Measurements from ENCODE around the gene MEGF6. TPM values are rescaled to one million over a fixed set of nuclear protein-coding genes. Genes with fewer than 3 reads are reported as not detected.

Gene MEGF6
- total RNA-seq, 1 experiment from 2014 or later = 21.3 TPM

- Histone ChIP-seq H3K23ac (ENCODE audit: insufficient read length, low read depth, low read length) (no peak overlapping the region), H4K91ac (ENCODE audit: insufficient read length, low read depth, low read length) (no peak overlapping the region), H3K4me2 (ENCODE audit: insufficient read depth, insufficient read length, low read length) (no peak overlapping the region), H2BK12ac (ENCODE audit: insufficient read length, low read depth, low read length) (no peak overlapping the region), H3K23me2 (ENCODE audit: insufficient read length, low read depth, low read length, poor library complexity, severe bottlenecking) (no peaks in the 10 kb centered on the region), H3K9me3 (ENCODE audit: control insufficient read depth, low read depth, low read length) (no peaks in the 10 kb centered on the region), H3K14ac (ENCODE audit: insufficient read depth, low read length) (no peak overlapping the region), H2AFZ (ENCODE audit: low read length) (no peak overlapping the region), H3K27ac (ENCODE audit: insufficient read length, low read depth, low read length) (no peak overlapping the region), H4K20me1 (ENCODE audit: control insufficient read depth, insufficient read depth, insufficient read length) (no peaks in the 10 kb centered on the region), H3K4ac (ENCODE audit: low read depth, low read length) (no peak overlapping the region), H3K9ac (ENCODE audit: extremely low read depth, insufficient read length, low read length) (no peak overlapping the region), H3K4me1 (ENCODE audit: insufficient read depth, low read length) (no peaks in the 10 kb centered on the region), H3K79me2 (ENCODE audit: insufficient read depth, low read length) (no peaks in the 10 kb centered on the region), H4K5ac (ENCODE audit: insufficient read length, low read depth, low read length) (no peak overlapping the region), H2BK5ac (ENCODE audit: insufficient read length, low read length) (no peak overlapping the region), H3K18ac (ENCODE audit: insufficient read length, low read depth, low read length) (no peak overlapping the region), H2BK20ac (ENCODE audit: low read depth, low read length, poor library complexity, severe bottlenecking) (no peak overlapping the region), H3K27me3 (ENCODE audit: insufficient read depth, low read length) (no peaks in the 10 kb centered on the region), H3T11ph (ENCODE audit: low read length) (no peak overlapping the region), H2BK15ac (ENCODE audit: low read depth, low read length) (no peak overlapping the region), H3K79me1 (ENCODE audit: insufficient read depth, low read depth, low read length, poor library complexity, severe bottlenecking) (no peaks in the 10 kb centered on the region), H2AK5ac (ENCODE audit: insufficient read length, low read length) (no peak overlapping the region), H4K8ac (replicated peaks; ENCODE audit: insufficient read length, low read depth, low read length) (no peak overlapping the region), H3K56ac (ENCODE audit: insufficient read length, low read depth, low read length) (no peak overlapping the region), H2BK120ac (ENCODE audit: low read depth, low read length, poor library complexity, severe bottlenecking) (no peak overlapping the region)
- no peak for TF ChIP-seq CTCF (conservative IDR thresholded peaks at IDR 0.05)
- no CpG with 5 or more reads among the region's 15 CpGs for WGBS (ENCODE audit: extremely low coverage, insufficient read length, low lambda C conversion rate)
- Mint-ChIP-seq H3K36me3 (ENCODE audit: insufficient read depth in 1 of 3, low read depth in 3 of 3) (peaks cover 6 to 57% (median 42%) of the 10 kb centered on the region in 3 experiments; a peak in 6 of 7 replicates), H3K9me3 (no peaks in the 10 kb centered on the region), H3K4me3 (no peak overlapping the region), H3K27me3 (ENCODE audit: low read depth) (no peaks in the 10 kb centered on the region), H3K4me1 (no peaks in the 10 kb centered on the region), H3K27ac (peak overlapping the region in 1 of 3 experiments; percentile 40; a peak in 1 of 7 replicates)
- DNase-seq = no peak
Measured at GRCh38 chr1:3638676-3639075, 27.4 kb upstream of the MEGF6 start.
